Measurements from ENCODE around the gene EMP1. TPM values are rescaled to one million over a fixed set of nuclear protein-coding genes. Genes with fewer than 3 reads are reported as not detected.
A peak's percentile ranks its signal among the peaks of the same experiment; 100 is the strongest.

The EMP1 gene
- total and polyA plus RNA-seq, 2 donors (not counting 1 experiment from before 2014, with no cell fraction given) = 53.5 to 437 TPM

GRCh38 chr12:13153180-13153579 lies 43.3 kb upstream of the EMP1 start:
- Histone ChIP-seq H4K20me1 (ENCODE audit: control insufficient read depth, extremely low read depth, insufficient read depth, low read length) (no peaks in the 10 kb centered on the region), H3K27me3 (ENCODE audit: control insufficient read depth, insufficient read depth, low read length) (no peaks in the 10 kb centered on the region), H3K4me3 (replicated peaks in 1 of 4; ENCODE audit: control extremely low read depth in 1 of 4, insufficient read depth in 1 of 4, low read depth in 3 of 4, low read length in 4 of 4) (no peak overlapping the region), H3K27ac (ENCODE audit: insufficient read depth, low read length) (no peak overlapping the region), H3K9ac (ENCODE audit: insufficient read depth, low read length) (no peak overlapping the region), H3K79me2 (ENCODE audit: control insufficient read depth, insufficient read depth, low read length) (no peaks in the 10 kb centered on the region), H3K36me3 (ENCODE audit: control insufficient read depth, insufficient read depth, low read length) (no peaks in the 10 kb centered on the region), H3K4me1 (ENCODE audit: control insufficient read depth, extremely low read depth, insufficient read depth, low read length) (peaks cover 3% of the 10 kb centered on the region), H3K4me2 (ENCODE audit: extremely low read depth, insufficient read depth, low read length) (no peak overlapping the region), H2AFZ (ENCODE audit: low read length) (no peak overlapping the region), H3K9me3 (ENCODE audit: control insufficient read depth, insufficient read depth, low read depth, low read length) (no peaks in the 10 kb centered on the region)
- TF ChIP-seq CTCF (conservative IDR thresholded peaks at IDR 0.05 in 1 of 2, IDR thresholded peaks at IDR 0.05 in 1 of 2; ENCODE audit: low read depth in 1 of 2, low read length in 2 of 2) (no peak), EZH2 (IDR thresholded peaks at IDR 0.05; ENCODE audit: low read length, missing control alignments) (no peak)
- no peak for DNase-seq (ENCODE audit: low read depth in 2 of 2)

GRCh38 chr12:13154027-13154538 lies 42.4 kb upstream of the EMP1 start:
- Histone ChIP-seq H3K4me1 (ENCODE audit: control insufficient read depth, extremely low read depth, insufficient read depth, low read length) (peaks cover 3% of the 10 kb centered on the region), H3K9ac (ENCODE audit: insufficient read depth, low read length) (no peak overlapping the region), H3K36me3 (ENCODE audit: control insufficient read depth, insufficient read depth, low read length) (no peaks in the 10 kb centered on the region), H4K20me1 (ENCODE audit: control insufficient read depth, extremely low read depth, insufficient read depth, low read length) (no peaks in the 10 kb centered on the region), H2AFZ (ENCODE audit: low read length) (no peak overlapping the region), H3K4me3 (replicated peaks in 1 of 4; ENCODE audit: control extremely low read depth in 1 of 4, insufficient read depth in 1 of 4, low read depth in 3 of 4, low read length in 4 of 4) (no peak overlapping the region), H3K27me3 (ENCODE audit: control insufficient read depth, insufficient read depth, low read length) (no peaks in the 10 kb centered on the region), H3K9me3 (ENCODE audit: control insufficient read depth, insufficient read depth, low read depth, low read length) (no peaks in the 10 kb centered on the region), H3K27ac (ENCODE audit: insufficient read depth, low read length) (no peak overlapping the region), H3K79me2 (ENCODE audit: control insufficient read depth, insufficient read depth, low read length) (no peaks in the 10 kb centered on the region), H3K4me2 (ENCODE audit: extremely low read depth, insufficient read depth, low read length) (peak overlapping the region; percentile 7)
- TF ChIP-seq CTCF (conservative IDR thresholded peaks at IDR 0.05 in 1 of 2, IDR thresholded peaks at IDR 0.05 in 1 of 2; ENCODE audit: low read depth in 1 of 2, low read length in 2 of 2) = no peak
- TF ChIP-seq EZH2 (IDR thresholded peaks at IDR 0.05; ENCODE audit: low read length, missing control alignments) = no peak
- peak; percentile 43 to 81 for DNase-seq (ENCODE audit: low read depth in 2 of 2)

GRCh38 chr12:13154831-13155230 lies 41.7 kb upstream of the EMP1 start:
- no peak overlapping the region for H3K4me3 ChIP-seq (replicated peaks in 1 of 4; ENCODE audit: control extremely low read depth in 1 of 4, insufficient read depth in 1 of 4, low read depth in 3 of 4, low read length in 4 of 4)
- no peak for TF ChIP-seq CTCF (conservative IDR thresholded peaks at IDR 0.05 in 1 of 2, IDR thresholded peaks at IDR 0.05 in 1 of 2; ENCODE audit: low read depth in 1 of 2, low read length in 2 of 2)
- no peak for TF ChIP-seq EZH2 (IDR thresholded peaks at IDR 0.05; ENCODE audit: low read length, missing control alignments)
- H3K79me2 ChIP-seq (ENCODE audit: control insufficient read depth, insufficient read depth, low read length) = no peaks in the 10 kb centered on the region
- peaks cover 3% of the 10 kb centered on the region for H3K4me1 ChIP-seq (ENCODE audit: control insufficient read depth, extremely low read depth, insufficient read depth, low read length)
- H3K27ac ChIP-seq (ENCODE audit: insufficient read depth, low read length) = no peak overlapping the region
- no peaks in the 10 kb centered on the region for H4K20me1 ChIP-seq (ENCODE audit: control insufficient read depth, extremely low read depth, insufficient read depth, low read length)
- no peak for DNase-seq (ENCODE audit: low read depth in 2 of 2)
- no peak overlapping the region for H2AFZ ChIP-seq (ENCODE audit: low read length)
- no peaks in the 10 kb centered on the region for H3K36me3 ChIP-seq (ENCODE audit: control insufficient read depth, insufficient read depth, low read length)
- H3K9ac ChIP-seq (ENCODE audit: insufficient read depth, low read length) = no peak overlapping the region
- H3K9me3 ChIP-seq (ENCODE audit: control insufficient read depth, insufficient read depth, low read depth, low read length) = no peaks in the 10 kb centered on the region
- no peaks in the 10 kb centered on the region for H3K27me3 ChIP-seq (ENCODE audit: control insufficient read depth, insufficient read depth, low read length)
- no peak overlapping the region for H3K4me2 ChIP-seq (ENCODE audit: extremely low read depth, insufficient read depth, low read length)
